ENCODE results near the gene TGFBR2. TPM values are rescaled to one million over a fixed set of nuclear protein-coding genes. Genes with fewer than 3 reads are reported as not detected.

TGFBR2 gene
- total and polyA plus RNA-seq, 4 donors = 13.9 to 61.2 (median 33.7) TPM

DNA sequence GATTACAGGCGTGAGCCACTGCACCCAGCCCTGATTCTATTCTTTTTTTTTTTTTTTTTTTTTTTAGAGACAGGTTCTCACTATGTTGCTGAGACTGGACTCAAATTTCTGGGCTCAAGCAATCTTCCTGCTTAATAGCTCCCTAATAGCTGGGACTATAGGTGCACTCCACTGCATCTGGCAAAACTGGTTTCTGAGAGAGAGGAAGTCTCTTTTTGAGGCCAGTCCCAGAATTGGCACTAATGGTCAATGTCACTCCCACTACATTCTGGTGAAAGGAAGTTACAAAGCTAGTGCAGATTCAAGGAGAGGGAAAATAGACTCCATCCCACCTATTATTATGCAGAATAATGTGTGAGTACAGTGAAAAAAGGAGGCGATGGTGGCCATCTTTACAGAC lies 5.8 kb upstream of the TGFBR2 start (continued):
- TF ChIP-seq TAF1 (conservative IDR thresholded peaks at IDR 0.05) (no peak), HNF4A (conservative IDR thresholded peaks at IDR 0.05) (no peak), SP1 (IDR thresholded peaks at IDR 0.05) (no peak), FOXA2 (IDR thresholded peaks at IDR 0.05) (no peak), ATF3 (IDR thresholded peaks at IDR 0.05) (no peak), NR2F2 (IDR thresholded peaks at IDR 0.05) (no peak), FOXA1 (IDR thresholded peaks at IDR 0.05) (no peak), GABPA (IDR thresholded peaks at IDR 0.05 in 1 of 2, conservative IDR thresholded peaks at IDR 0.05 in 1 of 2) (no peak)
- TF ChIP-seq, protein P1, sequence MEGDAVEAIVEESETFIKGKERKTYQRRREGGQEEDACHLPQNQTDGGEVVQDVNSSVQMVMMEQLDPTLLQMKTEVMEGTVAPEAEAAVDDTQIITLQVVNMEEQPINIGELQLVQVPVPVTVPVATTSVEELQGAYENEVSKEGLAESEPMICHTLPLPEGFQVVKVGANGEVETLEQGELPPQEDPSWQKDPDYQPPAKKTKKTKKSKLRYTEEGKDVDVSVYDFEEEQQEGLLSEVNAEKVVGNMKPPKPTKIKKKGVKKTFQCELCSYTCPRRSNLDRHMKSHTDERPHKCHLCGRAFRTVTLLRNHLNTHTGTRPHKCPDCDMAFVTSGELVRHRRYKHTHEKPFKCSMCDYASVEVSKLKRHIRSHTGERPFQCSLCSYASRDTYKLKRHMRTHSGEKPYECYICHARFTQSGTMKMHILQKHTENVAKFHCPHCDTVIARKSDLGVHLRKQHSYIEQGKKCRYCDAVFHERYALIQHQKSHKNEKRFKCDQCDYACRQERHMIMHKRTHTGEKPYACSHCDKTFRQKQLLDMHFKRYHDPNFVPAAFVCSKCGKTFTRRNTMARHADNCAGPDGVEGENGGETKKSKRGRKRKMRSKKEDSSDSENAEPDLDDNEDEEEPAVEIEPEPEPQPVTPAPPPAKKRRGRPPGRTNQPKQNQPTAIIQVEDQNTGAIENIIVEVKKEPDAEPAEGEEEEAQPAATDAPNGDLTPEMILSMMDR (IDR thresholded peaks at IDR 0.05; ENCODE audit: low read depth, low read length, missing input control) = no peak

DNA sequence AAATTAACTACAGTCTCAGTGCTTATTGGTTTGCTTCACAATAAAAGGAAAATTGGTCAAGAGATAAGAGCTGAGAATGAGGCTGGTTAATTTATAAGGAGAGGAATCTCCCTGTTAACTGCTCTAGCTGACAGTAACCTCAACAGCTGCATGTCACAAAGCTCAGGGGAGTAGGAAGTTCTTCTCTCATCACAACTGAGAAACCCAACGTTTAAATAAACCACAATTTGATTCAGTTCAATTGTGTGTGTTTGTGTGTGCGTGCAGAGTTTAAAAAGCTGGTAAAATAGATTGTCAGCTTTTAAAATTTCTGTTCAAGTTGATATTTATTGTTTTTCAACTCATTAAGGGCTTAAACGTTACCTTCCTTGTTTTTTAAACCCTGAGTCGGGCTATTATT lies 3.5 kb upstream of the TGFBR2 start:
- no peak overlapping the region for H3K27ac ChIP-seq (ENCODE audit: low read depth in 1 of 2, low read length in 2 of 2)
- WGBS = 78% methylated on average over 4 of the region's 4 CpGs
- TF ChIP-seq, protein P1 (IDR thresholded peaks at IDR 0.05; ENCODE audit: low read depth, low read length, missing input control) = no peak
- TF ChIP-seq HNF4A (conservative IDR thresholded peaks at IDR 0.05) = no peak
- no peak for TF ChIP-seq RAD21 (IDR thresholded peaks at IDR 0.05)
- TF ChIP-seq YY1 (IDR thresholded peaks at IDR 0.05) = no peak
- TF ChIP-seq FOXA1 (IDR thresholded peaks at IDR 0.05) = no peak
- TF ChIP-seq RXRA (IDR thresholded peaks at IDR 0.05) = no peak
- no peak for TF ChIP-seq ZBTB33 (IDR thresholded peaks at IDR 0.05)
- TF ChIP-seq REST (IDR thresholded peaks at IDR 0.05) = no peak
- no peak for TF ChIP-seq NR2F2 (IDR thresholded peaks at IDR 0.05)
- no peak for TF ChIP-seq SP1 (IDR thresholded peaks at IDR 0.05)
- TF ChIP-seq, protein P2, sequence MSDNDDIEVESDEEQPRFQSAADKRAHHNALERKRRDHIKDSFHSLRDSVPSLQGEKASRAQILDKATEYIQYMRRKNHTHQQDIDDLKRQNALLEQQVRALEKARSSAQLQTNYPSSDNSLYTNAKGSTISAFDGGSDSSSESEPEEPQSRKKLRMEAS (IDR thresholded peaks at IDR 0.05) = no peak
- TF ChIP-seq EGR1 (IDR thresholded peaks at IDR 0.05; ENCODE audit: low read depth in 2 of 2) = no peak
- TF ChIP-seq GABPA (IDR thresholded peaks at IDR 0.05 in 1 of 2, conservative IDR thresholded peaks at IDR 0.05 in 1 of 2) = no peak
- TF ChIP-seq HNF4G (IDR thresholded peaks at IDR 0.05) = no peak
- no peak for TF ChIP-seq ATF3 (IDR thresholded peaks at IDR 0.05)
- TF ChIP-seq JUND (IDR thresholded peaks at IDR 0.05) = no peak
- TF ChIP-seq TAF1 (conservative IDR thresholded peaks at IDR 0.05) = no peak
- TF ChIP-seq FOXA2 (IDR thresholded peaks at IDR 0.05) = no peak

More for the DNA sequence above, 3.5 kb upstream of the TGFBR2 start:
- Histone ChIP-seq H3K4me3 (ENCODE audit: low read depth in 1 of 3, low read length in 3 of 3) (no peak overlapping the region), H3K36me3 (ENCODE audit: control insufficient read depth in 4 of 4, insufficient read depth in 3 of 4, low read depth in 1 of 4, low read length in 3 of 4) (no peaks in the 10 kb centered on the region), H3K9ac (ENCODE audit: low read depth in 1 of 2, low read length in 2 of 2) (no peak overlapping the region), H3K4me1 (ENCODE audit: control insufficient read depth in 4 of 4, insufficient read depth in 4 of 4, low read length in 3 of 4) (peaks cover under 1 to 13% (median 4%) of the 10 kb centered on the region in 4 donors), H3K27me3 (ENCODE audit: control insufficient read depth in 4 of 4, insufficient read depth in 4 of 4, low read length in 3 of 4) (no peaks in the 10 kb centered on the region), H3K9me3 (ENCODE audit: control insufficient read depth in 4 of 4, low read length in 3 of 4) (no peaks in the 10 kb centered on the region)
- no peak for DNase-seq (ENCODE audit: low spot score)
